ENCODE measurements around the gene SEPHS2. TPM values are rescaled to one million over a fixed set of nuclear protein-coding genes. Genes with fewer than 3 reads are reported as not detected.
A peak's percentile ranks its signal among the peaks of the same experiment; 100 is the strongest.
"Not testable (repeated sequence)": the region's sequence is repeated elsewhere in the genome, so short reads cannot be mapped to it uniquely, and the experiment has no call there.

The SEPHS2 gene
- total RNA-seq, 2 donors from 2014 or later: 48.9 to 79.1 TPM

DNA sequence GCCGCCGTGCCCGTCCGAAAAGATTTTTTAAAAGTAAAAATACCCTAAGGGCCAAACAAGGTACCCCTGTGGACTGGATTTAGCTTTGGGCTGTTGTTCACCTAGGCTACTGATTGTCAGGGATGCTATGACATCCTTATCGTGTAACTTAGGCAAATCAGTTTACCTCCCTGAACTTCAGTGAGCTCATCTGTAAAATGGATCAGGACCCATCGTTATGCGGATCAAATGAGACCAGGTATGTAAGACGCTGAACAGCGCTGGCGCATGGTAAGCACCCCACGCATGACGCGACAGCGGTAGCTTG lies 38.9 kb downstream of the SEPHS2 start:
- Mint-ChIP-seq H3K36me3 (ENCODE audit: low read depth) (peaks cover 16% of the 10 kb centered on the region), H3K4me1 (peaks cover 10% of the 10 kb centered on the region), H3K27me3 (no peaks in the 10 kb centered on the region), H3K9me3 (no peaks in the 10 kb centered on the region), H3K27ac (peak overlapping the region; percentile 83), H3K4me3 (peak overlapping the region; percentile 90)
- peak; percentile 22 for ATAC-seq (replicated peaks)

DNA sequence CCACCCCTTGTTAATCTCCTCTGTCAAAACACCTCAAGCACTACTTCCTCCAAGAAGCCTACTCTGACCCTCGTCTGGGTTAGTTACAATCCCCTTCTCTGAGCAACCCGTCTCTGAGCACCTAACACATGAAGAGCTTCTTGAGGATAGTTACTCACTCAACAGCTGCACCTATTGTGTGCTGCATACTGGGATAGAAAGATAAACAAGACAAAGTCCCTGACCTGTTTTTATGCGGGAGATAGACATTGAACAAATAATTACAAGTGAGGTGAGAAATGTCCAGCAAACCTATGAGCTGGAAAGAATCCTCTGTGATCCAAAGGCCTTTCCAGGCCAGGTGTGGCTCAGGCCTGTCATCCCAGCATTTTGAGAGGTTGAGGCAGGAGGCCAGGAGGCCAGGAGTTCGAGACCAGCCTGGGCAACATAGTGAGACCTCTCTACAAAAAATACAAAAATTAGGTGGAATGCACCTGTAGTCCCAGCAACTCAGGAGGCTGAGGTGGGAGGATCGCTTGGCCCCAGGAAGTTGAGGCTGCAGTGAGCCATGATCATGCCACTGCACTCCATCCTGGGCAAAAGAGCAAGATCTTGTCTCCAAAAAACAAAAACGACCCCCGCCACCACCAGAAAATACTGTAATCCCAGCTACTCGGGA lies 43.8 kb downstream of the SEPHS2 start:
- Mint-ChIP-seq H3K9me3 (no peaks in the 10 kb centered on the region), H3K36me3 (ENCODE audit: low read depth) (peaks cover 13% of the 10 kb centered on the region), H3K27ac (no peak overlapping the region), H3K4me3 (peak overlapping the region; percentile 90), H3K4me1 (peaks cover 5% of the 10 kb centered on the region), H3K27me3 (no peaks in the 10 kb centered on the region)
- no peak for ATAC-seq (replicated peaks)

DNA sequence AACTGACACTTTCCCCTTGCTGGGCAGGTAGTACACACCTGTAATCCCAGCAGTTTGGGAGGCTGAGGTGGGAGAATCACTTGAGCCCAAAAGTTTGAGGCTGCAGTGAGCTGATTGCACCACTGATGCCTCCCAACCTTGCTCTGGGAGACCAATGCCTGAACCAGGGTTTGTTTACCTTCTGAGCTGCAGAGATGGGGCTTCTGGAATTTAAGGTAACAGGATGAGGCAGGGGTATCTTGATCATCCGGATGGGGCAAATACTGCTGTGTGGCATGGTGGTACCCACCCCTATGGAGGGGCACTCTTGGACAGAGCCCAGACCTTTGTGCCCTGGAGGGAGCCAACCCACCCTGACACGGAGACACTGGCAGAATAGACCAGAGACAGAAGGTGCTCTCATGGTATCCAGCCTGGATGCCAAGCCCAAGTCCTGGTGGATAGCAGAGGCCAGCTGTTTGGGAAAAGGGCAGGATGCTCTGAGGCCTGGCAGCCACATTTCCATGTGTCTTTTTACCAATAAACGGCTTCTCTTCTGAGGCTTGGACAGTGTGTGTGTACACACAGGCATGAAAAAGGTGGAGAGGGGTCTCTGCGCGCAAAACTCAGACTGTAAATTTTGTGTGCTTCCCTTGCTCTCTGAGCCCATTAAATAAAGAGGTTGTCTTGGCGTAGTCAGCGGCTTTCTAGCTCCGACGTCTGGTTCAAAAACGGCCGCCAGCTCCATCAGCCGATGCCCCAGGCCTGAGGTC lies 46.1 kb downstream of the SEPHS2 start:
- H3K27ac Mint-ChIP-seq: peak overlapping the region; percentile 93
- peak overlapping the region; percentile 90 for H3K4me3 Mint-ChIP-seq
- peaks cover 22% of the 10 kb centered on the region for H3K36me3 Mint-ChIP-seq (ENCODE audit: low read depth)
- no peaks in the 10 kb centered on the region for H3K9me3 Mint-ChIP-seq
- peaks cover 16% of the 10 kb centered on the region for H3K4me1 Mint-ChIP-seq
- no peaks in the 10 kb centered on the region for H3K27me3 Mint-ChIP-seq
- no peak for ATAC-seq (replicated peaks)

DNA sequence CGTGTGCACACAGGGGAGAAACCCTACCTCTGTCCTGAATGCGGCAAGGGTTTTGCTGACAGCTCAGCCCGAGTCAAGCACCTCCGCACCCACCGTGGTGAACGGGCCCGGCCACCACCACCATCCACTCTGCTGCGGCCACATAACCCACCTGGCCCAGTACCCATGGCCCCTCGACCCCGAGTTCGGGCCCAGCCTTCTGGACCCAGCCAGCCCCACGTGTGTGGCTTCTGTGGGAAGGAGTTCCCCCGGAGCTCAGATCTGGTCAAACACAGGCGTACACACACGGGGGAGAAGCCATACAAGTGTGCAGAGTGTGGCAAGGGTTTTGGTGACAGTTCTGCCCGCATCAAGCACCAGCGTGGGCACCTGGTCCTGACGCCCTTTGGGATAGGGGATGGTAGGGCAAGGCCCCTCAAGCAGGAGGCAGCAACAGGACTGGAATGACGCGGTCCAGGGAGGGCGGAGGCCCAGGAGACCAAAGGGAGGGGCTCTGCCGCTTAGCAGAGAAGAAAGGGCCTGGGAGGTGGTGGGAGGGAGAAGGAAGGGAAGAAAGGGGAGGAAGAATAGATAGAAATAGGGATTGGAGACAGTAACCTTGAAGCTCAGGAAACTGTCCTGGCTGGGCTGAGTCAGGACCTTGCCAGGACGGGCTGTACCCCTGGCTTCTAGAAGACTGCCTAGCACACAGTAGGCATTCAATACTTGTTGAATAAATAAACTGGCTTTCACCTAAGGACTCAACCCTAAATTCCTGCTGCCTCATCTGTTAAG lies 46.8 kb downstream of the SEPHS2 start:
- Mint-ChIP-seq H3K4me1 (peaks cover 20% of the 10 kb centered on the region), H3K4me3 (peak overlapping the region; percentile 90), H3K36me3 (ENCODE audit: low read depth) (peaks cover 22% of the 10 kb centered on the region), H3K9me3 (no peaks in the 10 kb centered on the region), H3K27me3 (no peaks in the 10 kb centered on the region), H3K27ac (no peak overlapping the region)
- no peak for ATAC-seq (replicated peaks)

DNA sequence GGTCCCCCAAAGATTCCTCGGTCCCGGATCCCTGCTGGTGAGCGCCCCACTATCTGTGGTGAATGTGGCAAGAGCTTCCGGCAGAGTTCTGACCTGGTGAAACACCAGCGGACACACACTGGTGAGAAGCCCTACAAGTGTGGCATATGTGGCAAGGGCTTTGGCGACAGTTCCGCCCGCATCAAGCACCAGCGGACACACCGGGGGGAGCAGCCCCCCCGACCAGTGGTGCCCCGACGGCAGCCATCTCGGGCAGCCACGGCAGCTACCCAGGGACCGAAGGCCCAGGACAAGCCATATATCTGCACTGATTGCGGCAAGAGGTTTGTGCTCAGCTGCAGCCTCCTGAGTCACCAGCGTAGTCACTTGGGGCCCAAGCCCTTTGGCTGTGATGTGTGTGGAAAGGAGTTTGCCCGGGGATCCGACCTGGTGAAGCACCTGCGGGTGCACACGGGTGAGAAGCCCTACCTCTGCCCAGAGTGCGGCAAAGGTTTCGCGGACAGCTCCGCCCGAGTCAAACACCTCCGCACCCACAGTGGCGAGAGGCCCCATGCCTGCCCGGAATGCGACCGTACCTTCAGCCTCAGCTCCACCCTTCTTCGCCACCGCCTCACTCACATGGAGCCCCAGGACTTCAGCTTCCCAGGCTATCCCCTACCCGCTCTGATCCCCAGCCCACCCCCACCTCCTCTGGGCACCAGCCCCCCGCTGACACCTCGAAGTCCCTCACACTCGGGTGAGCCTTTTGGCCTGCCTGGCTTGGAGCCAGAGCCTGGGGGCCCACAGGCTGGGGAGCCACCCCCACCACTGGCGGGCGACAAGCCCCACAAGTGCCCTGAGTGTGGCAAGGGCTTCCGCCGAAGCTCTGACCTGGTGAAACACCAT lies 47.7 kb downstream of the SEPHS2 start:
- Mint-ChIP-seq H3K27me3 (no peaks in the 10 kb centered on the region), H3K27ac (no peak overlapping the region), H3K4me1 (peaks cover 20% of the 10 kb centered on the region), H3K4me3 (peak overlapping the region; percentile 90), H3K36me3 (ENCODE audit: low read depth) (peaks cover 22% of the 10 kb centered on the region), H3K9me3 (no peaks in the 10 kb centered on the region)
- no peak for ATAC-seq (replicated peaks)

DNA sequence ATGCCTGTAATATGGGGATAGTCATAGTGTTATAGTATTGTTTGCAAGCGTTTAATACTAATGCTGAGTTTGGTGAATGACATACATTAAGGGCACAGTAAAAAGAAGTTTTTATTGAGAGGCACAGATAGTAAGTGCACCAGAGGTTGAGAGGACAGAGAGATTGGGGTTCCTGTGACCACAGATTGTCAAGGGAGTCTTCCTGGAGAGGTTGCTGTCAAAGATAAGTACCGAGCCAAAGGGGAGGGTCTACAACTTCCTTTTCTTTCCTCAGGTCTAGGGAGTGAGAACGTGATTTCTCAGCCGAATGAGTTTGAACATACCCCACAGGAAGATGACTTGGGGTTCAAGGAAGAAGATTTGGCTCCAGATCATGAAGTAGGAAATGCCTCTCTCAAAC lies 48.6 kb downstream of the SEPHS2 start:
- ATAC-seq (replicated peaks): no peak
- Mint-ChIP-seq H3K27ac (peak overlapping the region; percentile 91), H3K27me3 (no peaks in the 10 kb centered on the region), H3K36me3 (ENCODE audit: low read depth) (peaks cover 22% of the 10 kb centered on the region), H3K9me3 (no peaks in the 10 kb centered on the region), H3K4me3 (peak overlapping the region; percentile 97), H3K4me1 (peaks cover 20% of the 10 kb centered on the region)

DNA sequence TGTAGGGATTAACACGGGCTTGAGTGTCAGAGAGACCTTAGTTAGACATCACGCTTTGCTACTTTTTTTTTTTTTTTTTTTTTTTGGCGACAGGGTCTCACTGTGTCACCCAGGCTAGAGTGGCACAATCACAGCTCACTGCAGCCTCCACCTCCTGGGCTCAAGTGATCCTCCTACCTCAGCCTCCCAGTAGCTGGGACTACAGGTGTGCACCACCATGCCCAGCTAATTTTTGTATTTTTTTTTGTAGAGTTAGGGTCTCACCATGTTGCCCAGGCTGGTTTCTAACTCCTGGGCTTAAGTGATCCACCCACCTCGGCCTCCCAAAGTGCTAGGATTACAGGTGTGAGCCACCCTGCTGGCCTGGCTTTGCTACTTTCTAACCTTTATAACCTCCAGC lies 49.0 kb downstream of the SEPHS2 start:
- ATAC-seq (replicated peaks); H3K9me3 Mint-ChIP-seq; H3K27me3 Mint-ChIP-seq: not testable (repeated sequence)
- Mint-ChIP-seq H3K27ac (peak overlapping the region; percentile 91), H3K36me3 (ENCODE audit: low read depth) (peaks cover 22% of the 10 kb centered on the region), H3K4me3 (peak overlapping the region; percentile 97), H3K4me1 (peaks cover 20% of the 10 kb centered on the region)

DNA sequence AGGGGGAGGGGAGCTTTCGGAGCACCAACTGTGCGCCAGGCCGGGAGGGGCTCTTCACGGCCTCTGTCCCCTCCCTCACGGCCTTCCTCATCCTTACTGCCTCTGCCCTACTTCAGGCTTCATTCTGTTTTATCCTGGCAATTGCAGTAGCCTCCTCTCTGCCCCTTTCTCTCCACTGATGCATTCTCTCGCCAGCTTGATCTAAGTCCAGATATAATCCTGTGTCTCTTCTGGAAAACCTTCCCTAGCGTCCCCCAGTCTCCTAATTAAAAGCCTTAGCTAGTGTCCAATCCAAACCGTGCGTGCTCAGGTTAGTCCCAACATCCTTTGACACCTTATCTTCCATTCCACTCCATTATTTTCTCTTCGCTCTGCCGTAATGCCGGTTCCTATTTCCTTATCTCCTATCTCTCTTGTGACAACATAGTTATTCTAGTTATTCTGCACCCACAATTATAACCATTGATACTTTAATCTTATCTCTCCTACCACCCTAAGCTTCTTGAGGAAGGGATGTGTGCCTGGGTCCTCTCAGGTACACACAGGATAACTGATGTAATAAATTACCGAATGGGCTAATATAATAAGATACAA lies 49.6 kb downstream of the SEPHS2 start:
- peak; percentile 31 for ATAC-seq (replicated peaks)
- H3K4me1 Mint-ChIP-seq: peaks cover 20% of the 10 kb centered on the region
- H3K9me3 Mint-ChIP-seq: no peaks in the 10 kb centered on the region
- H3K4me3 Mint-ChIP-seq: peak overlapping the region; percentile 97
- peak overlapping the region; percentile 91 for H3K27ac Mint-ChIP-seq
- no peaks in the 10 kb centered on the region for H3K27me3 Mint-ChIP-seq
- peaks cover 22% of the 10 kb centered on the region for H3K36me3 Mint-ChIP-seq (ENCODE audit: low read depth)

DNA sequence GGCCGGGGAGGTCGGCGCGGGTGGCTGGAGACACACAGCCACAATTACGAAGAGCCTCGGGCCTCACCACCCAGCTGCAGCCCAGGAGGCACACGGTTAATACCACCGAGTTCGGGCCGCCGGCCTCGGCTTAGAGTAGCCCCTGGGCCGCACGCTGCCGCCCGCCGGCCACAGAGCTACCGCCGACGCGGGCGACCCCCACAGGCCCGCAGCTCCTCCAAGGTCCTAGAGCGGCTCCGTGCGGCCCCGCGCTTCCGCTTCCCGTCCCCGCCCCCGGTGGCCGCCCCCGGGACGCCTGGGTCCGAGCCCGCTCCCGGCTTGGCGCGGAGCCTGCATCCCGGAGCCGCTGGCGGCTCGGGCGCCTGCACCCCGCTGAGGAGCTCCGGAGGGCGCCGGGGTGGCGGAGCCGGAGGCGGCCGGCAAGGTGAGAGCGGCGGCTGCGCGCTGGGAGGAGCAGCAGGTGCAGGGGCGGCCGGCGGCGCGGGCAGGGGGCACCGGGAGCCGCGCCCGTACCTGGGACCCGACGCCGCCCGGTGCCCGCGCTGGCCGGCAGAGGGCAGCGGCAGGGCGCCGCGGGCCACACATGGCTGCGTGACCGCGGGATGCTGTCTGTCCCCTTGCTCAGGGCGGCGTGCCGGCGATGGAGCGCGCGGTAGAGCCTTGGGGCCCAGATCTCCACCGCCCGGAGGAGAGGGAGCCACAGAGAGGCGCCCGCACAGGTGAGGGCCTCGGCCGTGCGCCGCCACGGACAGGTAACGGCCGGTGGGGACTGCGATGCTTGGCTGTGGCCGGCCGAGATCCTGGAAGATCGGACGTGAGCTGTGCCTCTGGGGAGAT lies 50.3 kb downstream of the SEPHS2 start, which contains the start of gene ZNF48:
Gene ZNF48, plus strand, starts transcription at position 266 of the 837 bp plus-strand sequence. Its CDS starts 375 bp downstream, at position 641.
- Mint-ChIP-seq H3K4me1 (peaks cover 20% of the 10 kb centered on the region), H3K36me3 (ENCODE audit: low read depth) (peaks cover 22% of the 10 kb centered on the region), H3K27me3 (no peaks in the 10 kb centered on the region), H3K4me3 (peak within 1 kb of the TSS; percentile 97), H3K9me3 (no peaks in the 10 kb centered on the region), H3K27ac (peak within 1 kb of the TSS; percentile 91)
- peak; percentile 81 for ATAC-seq (replicated peaks)

DNA sequence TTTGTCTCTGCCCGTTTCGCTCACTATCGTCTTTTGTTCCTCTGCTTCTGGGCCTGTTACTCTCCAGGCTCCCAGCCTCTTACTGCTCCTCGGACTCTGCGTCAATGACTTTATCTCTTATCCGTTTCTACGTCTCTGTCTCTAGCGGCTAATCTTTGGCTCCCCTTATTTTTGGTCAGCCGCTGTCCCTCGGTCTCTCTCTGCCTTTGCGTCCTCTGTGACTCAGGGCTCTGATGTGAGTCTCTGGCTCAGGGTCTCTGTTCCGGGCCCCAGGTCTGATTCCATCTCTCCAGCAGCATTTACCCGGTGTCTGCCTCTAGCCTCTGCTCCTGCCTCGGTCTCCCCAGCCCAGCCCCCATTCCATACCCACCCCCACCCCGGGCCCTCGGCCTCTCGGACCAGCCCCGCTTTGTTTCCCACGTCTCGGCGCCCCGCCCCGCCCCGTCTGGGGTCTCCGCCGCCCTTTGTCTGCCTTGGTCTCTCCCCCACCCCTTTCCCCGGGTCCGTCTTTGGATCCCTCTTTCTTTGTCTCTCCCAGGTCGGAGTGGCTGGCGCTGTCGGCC lies 51.0 kb downstream of the SEPHS2 start:
- no peaks in the 10 kb centered on the region for H3K9me3 Mint-ChIP-seq

More for the DNA sequence above, 51.0 kb downstream of the SEPHS2 start:
- Mint-ChIP-seq H3K36me3 (ENCODE audit: low read depth) (peaks cover 22% of the 10 kb centered on the region), H3K4me1 (peaks cover 20% of the 10 kb centered on the region), H3K4me3 (peak overlapping the region; percentile 97), H3K27me3 (no peaks in the 10 kb centered on the region), H3K27ac (peak overlapping the region; percentile 79)
- ATAC-seq (replicated peaks): no peak

Data from activated T-helper 17 cell treated with anti-CD3 and anti-CD28 coated beads, Interleukin-2, amount 50 U/mL, for 72 hours (primary cell).